ENCODE data around the gene ATP5PB.
A peak's percentile ranks its signal among the peaks of the same experiment; 100 is the strongest.

The ATP5PB gene

GRCh38 chr1:111470596-111470995 lies 21.3 kb downstream of the ATP5PB start:
- no peaks in the 10 kb centered on the region for H3K27me3 ChIP-seq (replicated peaks; ENCODE audit: control insufficient read depth, insufficient read depth, low read length)
- H3K36me3 ChIP-seq (ENCODE audit: control insufficient read depth, insufficient read depth, low read length): peaks cover 1% of the 10 kb centered on the region
- H3K4me3 ChIP-seq (replicated peaks; ENCODE audit: low read depth, low read length): no peak overlapping the region
- DNase-seq (ENCODE audit: extremely low read depth, insufficient read length): no peak
- TF ChIP-seq CTCF (IDR thresholded peaks at IDR 0.05; ENCODE audit: insufficient read depth, low read length, poor library complexity, severe bottlenecking): no peak

- H3K36me3 ChIP-seq (ENCODE audit: control insufficient read depth, insufficient read depth, low read length): peaks cover 1% of the 10 kb centered on the region
- peak; percentile 44 for DNase-seq (ENCODE audit: extremely low read depth, insufficient read length)
- no peak for TF ChIP-seq CTCF (IDR thresholded peaks at IDR 0.05; ENCODE audit: insufficient read depth, low read length, poor library complexity, severe bottlenecking)
- H3K4me3 ChIP-seq (replicated peaks; ENCODE audit: low read depth, low read length): no peak overlapping the region
- no peaks in the 10 kb centered on the region for H3K27me3 ChIP-seq (replicated peaks; ENCODE audit: control insufficient read depth, insufficient read depth, low read length)
Measured at GRCh38 chr1:111471012-111471411, 21.7 kb downstream of the ATP5PB start.

- no peak for TF ChIP-seq CTCF (IDR thresholded peaks at IDR 0.05; ENCODE audit: insufficient read depth, low read length, poor library complexity, severe bottlenecking)
- DNase-seq (ENCODE audit: extremely low read depth, insufficient read length): no peak
- Histone ChIP-seq H3K4me3 (replicated peaks; ENCODE audit: low read depth, low read length) (no peak overlapping the region), H3K36me3 (ENCODE audit: control insufficient read depth, insufficient read depth, low read length) (peaks cover 1% of the 10 kb centered on the region), H3K27me3 (replicated peaks; ENCODE audit: control insufficient read depth, insufficient read depth, low read length) (no peaks in the 10 kb centered on the region)
Measured at GRCh38 chr1:111471538-111471937, 22.3 kb downstream of the ATP5PB start.

- Histone ChIP-seq H3K36me3 (ENCODE audit: control insufficient read depth, insufficient read depth, low read length) (peaks cover 1% of the 10 kb centered on the region; the same call in 1 of the 2 replicates), H3K4me3 (replicated peaks; ENCODE audit: low read depth, low read length) (no peak overlapping the region), H3K27me3 (replicated peaks; ENCODE audit: control insufficient read depth, insufficient read depth, low read length) (no peaks in the 10 kb centered on the region)
- no peak for DNase-seq (ENCODE audit: extremely low read depth, insufficient read length)
- TF ChIP-seq CTCF (IDR thresholded peaks at IDR 0.05; ENCODE audit: insufficient read depth, low read length, poor library complexity, severe bottlenecking): no peak
Measured at GRCh38 chr1:111474106-111474505, 24.8 kb downstream of the ATP5PB start.

GRCh38 chr1:111474521-111474920 lies 25.3 kb downstream of the ATP5PB start:
- TF ChIP-seq CTCF (IDR thresholded peaks at IDR 0.05; ENCODE audit: insufficient read depth, low read length, poor library complexity, severe bottlenecking): no peak
- Histone ChIP-seq H3K4me3 (replicated peaks; ENCODE audit: low read depth, low read length) (no peak overlapping the region), H3K27me3 (replicated peaks; ENCODE audit: control insufficient read depth, insufficient read depth, low read length) (no peaks in the 10 kb centered on the region), H3K36me3 (ENCODE audit: control insufficient read depth, insufficient read depth, low read length) (peaks cover under 1% of the 10 kb centered on the region; the same call in 1 of the 2 replicates)
- no peak for DNase-seq (ENCODE audit: extremely low read depth, insufficient read length)

GRCh38 chr1:111475701-111476100 lies 26.4 kb downstream of the ATP5PB start:
- no peaks in the 10 kb centered on the region for H3K27me3 ChIP-seq (replicated peaks; ENCODE audit: control insufficient read depth, insufficient read depth, low read length)
- H3K36me3 ChIP-seq (ENCODE audit: control insufficient read depth, insufficient read depth, low read length): no peaks in the 10 kb centered on the region; the same call in 1 of the 2 replicates
- H3K4me3 ChIP-seq (replicated peaks; ENCODE audit: low read depth, low read length): no peak overlapping the region
- no peak for DNase-seq (ENCODE audit: extremely low read depth, insufficient read length)
- no peak for TF ChIP-seq CTCF (IDR thresholded peaks at IDR 0.05; ENCODE audit: insufficient read depth, low read length, poor library complexity, severe bottlenecking)

Measured in GM06990 (cell line).